HEK293 (cell line): ENCODE data around the gene PTPRCAP.

Source experiments
- GLI2 ChIP-seq: fragments of 450-650 bp; formaldehyde crosslinking; IDR thresholded peaks from 2 replicates; pipeline ENCODE4; 2017; ENCODE audit warnings: missing biosample characterization, missing genetic modification characterization, low read depth, borderline replicate concordance
- MYNN ChIP-seq: fragments of 450-650 bp; formaldehyde crosslinking; IDR thresholded peaks from 2 replicates; pipeline ENCODE4 v1.5.1; 2016; ENCODE audit warnings: missing biosample characterization, missing genetic modification characterization, borderline replicate concordance
- MZF1 ChIP-seq: fragments of 450-650 bp; formaldehyde crosslinking; IDR thresholded peaks from 2 replicates; pipeline ENCODE4 v1.5.1; 2017; ENCODE audit warnings: missing biosample characterization, missing genetic modification characterization, borderline replicate concordance
- OSR2 ChIP-seq: fragments of 450-650 bp; formaldehyde crosslinking; IDR thresholded peaks from 2 replicates; pipeline ENCODE4 v1.5.1; 2016; ENCODE audit warnings: missing biosample characterization, missing genetic modification characterization
- REPIN1 ChIP-seq: fragments of 450-650 bp; formaldehyde crosslinking; IDR thresholded peaks from 2 replicates; pipeline ENCODE4 v1.5.1; 2017; ENCODE audit warnings: missing biosample characterization, missing genetic modification characterization, low read depth
- SETDB1 ChIP-seq: IDR thresholded peaks from one replicate; pipeline ENCODE4 v1.6.1; 2017; ENCODE audit warnings: mild to moderate bottlenecking, low read length, moderate library complexity, mixed read lengths; ENCODE audit not compliant: insufficient read length
- ZBTB8A ChIP-seq: fragments of 450-650 bp; formaldehyde crosslinking; IDR thresholded peaks from 2 replicates; pipeline ENCODE4 v1.5.1; 2016; ENCODE audit warnings: missing biosample characterization, missing genetic modification characterization
- ZNF112 ChIP-seq: fragments of 450-650 bp; formaldehyde crosslinking; IDR thresholded peaks from 2 replicates; pipeline ENCODE4 v1.5.0; 2017; ENCODE audit warnings: missing biosample characterization, missing genetic modification characterization
- ZNF140 ChIP-seq: fragments of 450-650 bp; formaldehyde crosslinking; IDR thresholded peaks from 2 replicates; pipeline ENCODE4 v1.5.1; 2016; ENCODE audit warnings: missing biosample characterization, missing genetic modification characterization
- ZNF146 ChIP-seq: fragments of 450-650 bp; formaldehyde crosslinking; IDR thresholded peaks from 2 replicates; pipeline ENCODE4 v1.5.1; 2016; ENCODE audit warnings: missing biosample characterization, missing genetic modification characterization
- ZNF155 ChIP-seq: fragments of 450-650 bp; formaldehyde crosslinking; IDR thresholded peaks from 2 replicates; pipeline ENCODE4 v1.5.1; 2016; ENCODE audit warnings: missing biosample characterization, missing genetic modification characterization
- ZNF214 ChIP-seq: fragments of 450-650 bp; formaldehyde crosslinking; IDR thresholded peaks from 2 replicates; pipeline ENCODE4 v1.5.1; 2017; ENCODE audit warnings: missing biosample characterization, mild to moderate bottlenecking, missing genetic modification characterization, borderline replicate concordance
- ZNF292 ChIP-seq: fragments of 450-650 bp; formaldehyde crosslinking; IDR thresholded peaks from 2 replicates; pipeline ENCODE4 v1.5.1; 2016; ENCODE audit warnings: low read depth, missing biosample characterization, missing genetic modification characterization, borderline replicate concordance
- ZNF354C ChIP-seq: fragments of 450-650 bp; formaldehyde crosslinking; IDR thresholded peaks from 2 replicates; pipeline ENCODE4 v1.5.1; 2016; ENCODE audit warnings: missing biosample characterization, missing genetic modification characterization, low read depth, borderline replicate concordance
- ZNF362 ChIP-seq: fragments of 450-650 bp; formaldehyde crosslinking; IDR thresholded peaks from 2 replicates; pipeline ENCODE4 v1.5.1; 2016; ENCODE audit warnings: missing biosample characterization, missing genetic modification characterization
- ZNF391 ChIP-seq: fragments of 450-650 bp; formaldehyde crosslinking; IDR thresholded peaks from 2 replicates; pipeline ENCODE4 v1.5.1; 2016; ENCODE audit warnings: low read depth, missing biosample characterization, missing genetic modification characterization, borderline replicate concordance
- ZNF404 ChIP-seq: fragments of 450-650 bp; formaldehyde crosslinking; IDR thresholded peaks from 2 replicates; pipeline ENCODE4 v1.5.1; 2017; ENCODE audit warnings: missing biosample characterization, missing genetic modification characterization
- ZNF521 ChIP-seq: fragments of 450-650 bp; formaldehyde crosslinking; IDR thresholded peaks from 2 replicates; pipeline ENCODE4 v1.5.1; 2017; ENCODE audit warnings: missing biosample characterization, mild to moderate bottlenecking, missing genetic modification characterization
- ZNF555 ChIP-seq: fragments of 450-650 bp; formaldehyde crosslinking; conservative IDR thresholded peaks from 2 replicates; pipeline ENCODE4 v1.5.1; 2017; ENCODE audit warnings: missing biosample characterization, mild to moderate bottlenecking, missing genetic modification characterization, inconsistent platforms
- ZNF596 ChIP-seq: fragments of 450-650 bp; IDR thresholded peaks from 2 replicates; pipeline ENCODE4 v1.5.0; 2018; ENCODE audit warnings: missing biosample characterization, mild to moderate bottlenecking, missing genetic modification characterization, moderate library complexity
- ZNF600 ChIP-seq: fragments of 450-650 bp; formaldehyde crosslinking; IDR thresholded peaks from 2 replicates; pipeline ENCODE4 v1.5.1; 2016; ENCODE audit warnings: missing biosample characterization, missing genetic modification characterization
- ZNF654 ChIP-seq: fragments of 450-650 bp; formaldehyde crosslinking; IDR thresholded peaks from 2 replicates; pipeline ENCODE4 v1.5.1; 2016; ENCODE audit warnings: low read depth, missing biosample characterization, missing genetic modification characterization
- ZNF677 ChIP-seq: fragments of 450-650 bp; IDR thresholded peaks from 2 replicates; pipeline ENCODE4 v1.5.0; 2018; ENCODE audit warnings: missing biosample characterization, mild to moderate bottlenecking, missing genetic modification characterization, moderate library complexity
- ZNF837 ChIP-seq: fragments of 450-650 bp; formaldehyde crosslinking; IDR thresholded peaks from 2 replicates; pipeline ENCODE4 v1.5.1; 2016; ENCODE audit warnings: missing biosample characterization, missing genetic modification characterization
- ZSCAN4 ChIP-seq: fragments of 450-650 bp; formaldehyde crosslinking; IDR thresholded peaks from 2 replicates; pipeline ENCODE4 v1.5.1; 2017; ENCODE audit warnings: missing biosample characterization, missing genetic modification characterization
- TF ChIP-seq, protein P1 (sequence below): fragments of 450-650 bp; formaldehyde crosslinking; IDR thresholded peaks from 2 replicates; pipeline ENCODE4 v1.5.1; 2016; ENCODE audit warnings: missing biosample characterization, missing genetic modification characterization
- TF ChIP-seq, protein P2 (sequence below): fragments of 450-650 bp; formaldehyde crosslinking; IDR thresholded peaks from 2 replicates; pipeline ENCODE4 v1.5.1; 2016; ENCODE audit warnings: missing biosample characterization, missing genetic modification characterization
- TF ChIP-seq, protein P3 (sequence below): fragments of 450-650 bp; formaldehyde crosslinking; conservative IDR thresholded peaks from 2 replicates; pipeline ENCODE4 v1.5.1; 2016; ENCODE audit warnings: low read depth, missing biosample characterization, missing genetic modification characterization

Gene PTPRCAP

GRCh38 chr11:67464411-67465188, 27.1 kb upstream of the PTPRCAP start (continued):
- TF ChIP-seq ZNF155 (tag by site-specific recombination) (no peak), GLI2 (tag by site-specific recombination) (no peak), ZNF140 (tag by site-specific recombination) (no peak), SETDB1 (no peak), MYNN (tag by site-specific recombination) (no peak), ZNF521 (tag by site-specific recombination) (no peak), ZNF555 (tag by site-specific recombination) (no peak), ZSCAN4 (tag by site-specific recombination) (no peak), REPIN1 (no peak), OSR2 (tag by site-specific recombination) (no peak), ZNF837 (tag by site-specific recombination) (no peak), ZNF677 (tag by site-specific recombination) (no peak), ZNF362 (tag by site-specific recombination) (no peak), ZNF391 (tag by site-specific recombination) (no peak), ZNF112 (tag by site-specific recombination) (no peak), ZNF654 (tag by site-specific recombination) (no peak), ZBTB8A (tag by site-specific recombination) (peak; percentile 84), ZNF146 (tag by site-specific recombination) (no peak), ZNF292 (tag by site-specific recombination) (no peak), ZNF600 (tag by site-specific recombination) (no peak), ZNF214 (tag by site-specific recombination) (no peak), MZF1 (tag by site-specific recombination) (no peak), ZNF404 (tag by site-specific recombination) (no peak), ZNF354C (tag by site-specific recombination) (no peak), ZNF596 (tag by site-specific recombination) (no peak)
- TF ChIP-seq, protein P1, sequence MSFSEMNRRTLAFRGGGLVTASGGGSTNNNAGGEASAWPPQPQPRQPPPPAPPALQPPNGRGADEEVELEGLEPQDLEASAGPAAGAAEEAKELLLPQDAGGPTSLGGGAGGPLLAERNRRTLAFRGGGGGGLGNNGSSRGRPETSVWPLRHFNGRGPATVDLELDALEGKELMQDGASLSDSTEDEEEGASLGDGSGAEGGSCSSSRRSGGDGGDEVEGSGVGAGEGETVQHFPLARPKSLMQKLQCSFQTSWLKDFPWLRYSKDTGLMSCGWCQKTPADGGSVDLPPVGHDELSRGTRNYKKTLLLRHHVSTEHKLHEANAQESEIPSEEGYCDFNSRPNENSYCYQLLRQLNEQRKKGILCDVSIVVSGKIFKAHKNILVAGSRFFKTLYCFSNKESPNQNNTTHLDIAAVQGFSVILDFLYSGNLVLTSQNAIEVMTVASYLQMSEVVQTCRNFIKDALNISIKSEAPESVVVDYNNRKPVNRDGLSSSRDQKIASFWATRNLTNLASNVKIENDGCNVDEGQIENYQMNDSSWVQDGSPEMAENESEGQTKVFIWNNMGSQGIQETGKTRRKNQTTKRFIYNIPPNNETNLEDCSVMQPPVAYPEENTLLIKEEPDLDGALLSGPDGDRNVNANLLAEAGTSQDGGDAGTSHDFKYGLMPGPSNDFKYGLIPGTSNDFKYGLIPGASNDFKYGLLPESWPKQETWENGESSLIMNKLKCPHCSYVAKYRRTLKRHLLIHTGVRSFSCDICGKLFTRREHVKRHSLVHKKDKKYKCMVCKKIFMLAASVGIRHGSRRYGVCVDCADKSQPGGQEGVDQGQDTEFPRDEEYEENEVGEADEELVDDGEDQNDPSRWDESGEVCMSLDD (tag by site-specific recombination): no peak
- TF ChIP-seq, protein P2, sequence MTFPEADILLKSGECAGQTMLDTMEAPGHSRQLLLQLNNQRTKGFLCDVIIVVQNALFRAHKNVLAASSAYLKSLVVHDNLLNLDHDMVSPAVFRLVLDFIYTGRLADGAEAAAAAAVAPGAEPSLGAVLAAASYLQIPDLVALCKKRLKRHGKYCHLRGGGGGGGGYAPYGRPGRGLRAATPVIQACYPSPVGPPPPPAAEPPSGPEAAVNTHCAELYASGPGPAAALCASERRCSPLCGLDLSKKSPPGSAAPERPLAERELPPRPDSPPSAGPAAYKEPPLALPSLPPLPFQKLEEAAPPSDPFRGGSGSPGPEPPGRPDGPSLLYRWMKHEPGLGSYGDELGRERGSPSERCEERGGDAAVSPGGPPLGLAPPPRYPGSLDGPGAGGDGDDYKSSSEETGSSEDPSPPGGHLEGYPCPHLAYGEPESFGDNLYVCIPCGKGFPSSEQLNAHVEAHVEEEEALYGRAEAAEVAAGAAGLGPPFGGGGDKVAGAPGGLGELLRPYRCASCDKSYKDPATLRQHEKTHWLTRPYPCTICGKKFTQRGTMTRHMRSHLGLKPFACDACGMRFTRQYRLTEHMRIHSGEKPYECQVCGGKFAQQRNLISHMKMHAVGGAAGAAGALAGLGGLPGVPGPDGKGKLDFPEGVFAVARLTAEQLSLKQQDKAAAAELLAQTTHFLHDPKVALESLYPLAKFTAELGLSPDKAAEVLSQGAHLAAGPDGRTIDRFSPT (tag by site-specific recombination): 0 out of 2 replicates have a peak, but pooled peaks have one; percentile 70
- TF ChIP-seq, protein P3, sequence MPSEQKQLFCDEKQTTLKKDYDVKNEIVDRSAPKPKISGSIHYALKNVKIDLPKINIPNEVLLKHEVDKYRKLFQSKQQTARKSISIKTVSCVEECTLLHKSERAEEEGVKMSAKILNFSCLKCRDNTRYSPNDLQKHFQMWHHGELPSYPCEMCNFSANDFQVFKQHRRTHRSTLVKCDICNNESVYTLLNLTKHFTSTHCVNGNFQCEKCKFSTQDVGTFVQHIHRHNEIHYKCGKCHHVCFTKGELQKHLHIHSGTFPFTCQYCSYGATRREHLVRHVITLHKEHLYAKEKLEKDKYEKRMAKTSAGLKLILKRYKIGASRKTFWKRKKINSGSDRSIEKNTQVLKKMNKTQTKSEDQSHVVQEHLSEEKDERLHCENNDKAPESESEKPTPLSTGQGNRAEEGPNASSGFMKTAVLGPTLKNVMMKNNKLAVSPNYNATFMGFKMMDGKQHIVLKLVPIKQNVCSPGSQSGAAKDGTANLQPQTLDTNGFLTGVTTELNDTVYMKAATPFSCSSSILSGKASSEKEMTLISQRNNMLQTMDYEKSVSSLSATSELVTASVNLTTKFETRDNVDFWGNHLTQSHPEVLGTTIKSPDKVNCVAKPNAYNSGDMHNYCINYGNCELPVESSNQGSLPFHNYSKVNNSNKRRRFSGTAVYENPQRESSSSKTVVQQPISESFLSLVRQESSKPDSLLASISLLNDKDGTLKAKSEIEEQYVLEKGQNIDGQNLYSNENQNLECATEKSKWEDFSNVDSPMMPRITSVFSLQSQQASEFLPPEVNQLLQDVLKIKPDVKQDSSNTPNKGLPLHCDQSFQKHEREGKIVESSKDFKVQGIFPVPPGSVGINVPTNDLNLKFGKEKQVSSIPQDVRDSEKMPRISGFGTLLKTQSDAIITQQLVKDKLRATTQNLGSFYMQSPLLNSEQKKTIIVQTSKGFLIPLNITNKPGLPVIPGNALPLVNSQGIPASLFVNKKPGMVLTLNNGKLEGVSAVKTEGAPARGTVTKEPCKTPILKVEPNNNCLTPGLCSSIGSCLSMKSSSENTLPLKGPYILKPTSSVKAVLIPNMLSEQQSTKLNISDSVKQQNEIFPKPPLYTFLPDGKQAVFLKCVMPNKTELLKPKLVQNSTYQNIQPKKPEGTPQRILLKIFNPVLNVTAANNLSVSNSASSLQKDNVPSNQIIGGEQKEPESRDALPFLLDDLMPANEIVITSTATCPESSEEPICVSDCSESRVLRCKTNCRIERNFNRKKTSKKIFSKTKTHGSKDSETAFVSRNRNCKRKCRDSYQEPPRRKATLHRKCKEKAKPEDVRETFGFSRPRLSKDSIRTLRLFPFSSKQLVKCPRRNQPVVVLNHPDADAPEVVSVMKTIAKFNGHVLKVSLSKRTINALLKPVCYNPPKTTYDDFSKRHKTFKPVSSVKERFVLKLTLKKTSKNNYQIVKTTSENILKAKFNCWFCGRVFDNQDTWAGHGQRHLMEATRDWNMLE (tag by site-specific recombination): no peak
